HG03469 (cell line): ENCODE data around the gene SCT.

Experiments used
- ATAC-seq: cut with Tn5 transposase; IDR thresholded peaks from one replicate; pipeline ENCODE4 v1.9.1; 2021; ENCODE audit warnings: mild to moderate bottlenecking, moderate library complexity, moderate number of reproducible peaks; ENCODE audit not compliant: unreplicated experiment

The SCT gene

GRCh38 chr11:611001-611996, 15.7 kb downstream of the SCT start:
- no peak for ATAC-seq

- ATAC-seq = no peak
Observed at GRCh38 chr11:610146-610801, 16.7 kb downstream of the SCT start.

- no peak for ATAC-seq
Observed at GRCh38 chr11:609341-609811, 17.6 kb downstream of the SCT start.

- no peak for ATAC-seq
Observed at GRCh38 chr11:608791-609251, 18.2 kb downstream of the SCT start.

- ATAC-seq = no peak
Observed at GRCh38 chr11:607971-608659, 18.9 kb downstream of the SCT start.

GRCh38 chr11:607020-607780, 19.8 kb downstream of the SCT start:
- no peak for ATAC-seq

GRCh38 chr11:606245-606644, 20.7 kb downstream of the SCT start:
- ATAC-seq = no peak

GRCh38 chr11:605286-606129, 21.5 kb downstream of the SCT start:
- ATAC-seq = no peak

- no peak for ATAC-seq
Observed at GRCh38 chr11:603154-603553, 23.8 kb downstream of the SCT start.

- ATAC-seq = no peak
Observed at GRCh38 chr11:601573-602245, 25.3 kb downstream of the SCT start.

GRCh38 chr11:598005-598680, 28.8 kb downstream of the SCT start:
- no peak for ATAC-seq

- no peak for ATAC-seq
Observed at GRCh38 chr11:597166-597725, 29.7 kb downstream of the SCT start.

- no peak for ATAC-seq
Observed at GRCh38 chr11:596374-596773, 30.6 kb downstream of the SCT start.

GRCh38 chr11:595400-595799, 31.6 kb downstream of the SCT start:
- no peak for ATAC-seq

- ATAC-seq = no peak
Observed at GRCh38 chr11:593347-593746, 33.6 kb downstream of the SCT start.

GRCh38 chr11:592918-593317, 34.1 kb downstream of the SCT start:
- no peak for ATAC-seq

- ATAC-seq = no peak
Observed at GRCh38 chr11:592501-592900, 34.5 kb downstream of the SCT start.

- no peak for ATAC-seq
Observed at GRCh38 chr11:590997-591396, 36.0 kb downstream of the SCT start.
